Activated T-helper 2 cell treated with anti-CD3 and anti-CD28 coated beads, Interferon-gamma antibody, Interleukin-2, Interleukin-4, amounts not matched to agents 10 μg/mL and 5 μg/mL and 100 μg/mL, durations not matched to agents 14 hours and 24 hours and 36 hours (primary cell): Measurements from ENCODE around the gene C15orf61. TPM values are rescaled to one million over a fixed set of nuclear protein-coding genes. Genes with fewer than 3 reads are reported as not detected.

Experiments used
- DNase-seq: peaks from one replicate; pipeline ENCODE4 v3.0.0; 2021; ENCODE audit warnings: low spot score
- H3K27ac Mint-ChIP-seq: one replicate; pipeline ENCODE4 v1.8.0; 2021; ENCODE audit warnings: mixed read lengths
- H3K27me3 Mint-ChIP-seq: one replicate; pipeline ENCODE4 v1.8.0; 2021; ENCODE audit warnings: low read depth, mixed read lengths
- H3K36me3 Mint-ChIP-seq: one replicate; pipeline ENCODE4 v1.8.0; 2021; ENCODE audit warnings: low read depth, mixed read lengths
- H3K4me1 Mint-ChIP-seq: one replicate; pipeline ENCODE4 v1.8.0; 2021; ENCODE audit warnings: low read depth, mixed read lengths
- H3K4me3 Mint-ChIP-seq: one replicate; pipeline ENCODE4 v1.8.0; 2021; ENCODE audit warnings: low read depth, mild to moderate bottlenecking, moderate library complexity, mixed read lengths
- H3K9me3 Mint-ChIP-seq: one replicate; pipeline ENCODE4 v1.8.0; 2021; ENCODE audit warnings: mixed read lengths
- intact Hi-C: fragments of 100-400 bp; cut with micrococcal nuclease; formaldehyde crosslinking; loops from one replicate; pipeline ENCODE4 v1.15.1; 2023
- total RNA-seq: library from RNA; stranded (reverse); gene quantifications from 2 replicates; pipeline ENCODE4 v1.2.3, GENCODE V29; 2022

The C15orf61 gene
- total RNA-seq, 1 donor from 2014 or later: 5.4 TPM

DNA sequence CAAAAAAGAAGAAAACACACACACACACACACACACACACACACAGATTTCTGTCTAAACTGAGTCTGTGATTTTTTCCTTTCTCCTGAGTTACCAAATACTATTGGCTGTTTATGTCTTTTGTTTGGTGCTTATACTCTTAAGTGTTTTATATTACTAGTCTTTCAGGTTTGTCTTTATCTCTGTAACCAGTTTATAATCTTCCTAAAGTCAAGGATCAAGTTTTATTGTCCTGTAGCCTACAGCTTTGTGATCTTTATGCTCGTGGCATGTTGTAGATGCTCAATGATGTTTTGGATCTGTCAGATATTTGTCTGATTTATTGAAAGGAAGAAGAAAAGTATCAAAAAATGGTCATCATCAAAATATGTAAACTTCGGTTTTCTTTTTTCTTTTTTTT, 26.1 kb downstream of the C15orf61 start:
- intact Hi-C loops: no loop called here
- H3K4me1 Mint-ChIP-seq: peaks cover 27% of the 10 kb centered on the region

DNA sequence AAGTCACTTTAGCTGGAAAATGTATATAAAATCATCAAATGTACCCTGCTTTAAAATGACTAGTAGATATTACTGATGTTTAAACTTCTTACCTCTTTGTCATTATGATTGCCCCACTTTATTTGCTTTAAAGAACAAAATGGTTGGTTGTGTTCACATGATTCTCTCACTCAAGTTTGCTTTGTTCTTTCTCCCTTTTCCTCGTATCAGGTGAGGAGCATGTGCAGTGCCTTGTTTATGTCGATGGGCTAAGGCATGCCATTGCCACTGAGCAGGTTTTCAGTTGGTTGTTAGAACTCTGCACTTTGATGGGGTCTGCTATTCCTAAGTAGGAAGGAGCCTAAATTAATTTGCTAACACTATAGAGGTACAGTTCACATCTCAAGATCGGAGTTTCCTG, 26.9 kb downstream of the C15orf61 start:
- Mint-ChIP-seq H3K4me1 (peaks cover 27% of the 10 kb centered on the region), H3K36me3 (peaks cover 34% of the 10 kb centered on the region), H3K27ac (no peak overlapping the region), H3K4me3 (no peak overlapping the region), H3K9me3 (no peaks in the 10 kb centered on the region), H3K27me3 (no peaks in the 10 kb centered on the region)
- DNase-seq: no peak
- intact Hi-C loops: no loop called here

More for the DNA sequence above, 26.1 kb downstream of the C15orf61 start:
- H3K4me3 Mint-ChIP-seq: no peak overlapping the region
- DNase-seq: no peak
- no peak overlapping the region for H3K27ac Mint-ChIP-seq
- H3K27me3 Mint-ChIP-seq: no peaks in the 10 kb centered on the region
- H3K9me3 Mint-ChIP-seq: no peaks in the 10 kb centered on the region
- H3K36me3 Mint-ChIP-seq: peaks cover 34% of the 10 kb centered on the region

DNA sequence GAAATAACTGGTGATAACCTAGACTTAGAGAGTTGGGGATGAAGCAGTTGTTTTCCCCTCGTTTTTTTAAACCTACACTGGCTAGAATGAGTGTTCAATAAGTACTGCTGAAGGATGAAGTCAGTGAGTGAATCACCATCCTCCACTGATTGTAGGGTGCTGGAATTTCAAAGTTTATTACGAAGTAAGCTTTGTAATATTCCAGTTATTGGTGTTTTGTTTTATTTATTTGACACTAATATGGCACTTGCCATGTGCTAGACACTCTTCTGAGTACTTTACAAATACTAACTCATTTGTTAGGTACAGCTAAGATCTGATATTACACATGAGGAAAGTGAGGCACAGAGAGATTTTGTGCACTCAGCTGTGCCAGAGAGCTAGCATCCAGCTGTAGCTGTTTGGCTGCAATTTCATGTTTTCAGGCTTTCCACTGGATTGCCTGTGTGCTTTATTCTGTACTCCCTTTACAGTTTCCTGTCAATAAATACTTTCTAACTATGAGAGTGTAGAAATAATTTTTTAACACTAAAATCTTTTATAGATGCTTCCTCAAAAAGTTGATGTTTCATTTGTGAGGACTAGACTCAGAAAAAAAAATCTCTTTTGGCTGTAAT, 27.4 kb downstream of the C15orf61 start:
- Mint-ChIP-seq H3K36me3 (peaks cover 34% of the 10 kb centered on the region), H3K27ac (no peak overlapping the region), H3K9me3 (no peaks in the 10 kb centered on the region), H3K27me3 (no peaks in the 10 kb centered on the region), H3K4me1 (peaks cover 26% of the 10 kb centered on the region), H3K4me3 (no peak overlapping the region)
- intact Hi-C loops: no loop called here
- DNase-seq: no peak

DNA sequence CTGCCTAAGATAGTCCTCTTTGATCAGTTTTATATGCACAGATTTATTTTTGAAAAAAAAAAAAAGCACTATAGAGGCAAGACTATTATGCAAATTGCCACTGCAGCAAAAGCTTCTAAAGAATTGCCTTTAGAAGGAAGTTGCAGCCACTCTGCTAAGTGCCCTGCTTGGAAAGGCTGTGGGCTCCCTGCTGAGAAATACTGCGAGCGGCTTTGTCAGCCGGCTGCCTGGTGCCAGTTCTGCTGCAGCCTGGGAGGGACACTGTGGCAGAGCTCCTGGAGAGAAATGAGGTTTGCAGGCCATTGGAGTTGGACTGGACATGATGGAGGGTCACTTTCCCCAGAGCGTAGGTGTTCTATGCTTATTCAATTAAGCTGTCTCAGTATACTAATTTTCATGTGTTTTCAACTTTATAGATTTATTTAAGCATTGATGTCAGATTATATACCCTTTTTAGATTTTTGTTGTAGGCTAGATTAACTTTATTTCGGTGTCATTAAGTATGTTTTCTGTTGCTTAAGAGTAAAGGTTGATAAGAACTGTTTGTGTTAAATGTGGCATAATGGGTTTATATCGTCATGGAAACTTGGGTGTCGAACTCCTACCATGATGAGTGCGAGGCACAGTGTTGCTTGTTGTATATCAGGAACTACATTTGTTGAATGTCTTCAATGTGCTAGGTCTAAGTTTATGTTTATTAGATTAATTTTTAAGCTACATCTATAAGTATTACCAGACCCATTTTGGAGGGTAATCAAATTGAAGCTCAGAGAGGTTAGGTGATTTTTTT, 28.1 kb downstream of the C15orf61 start:
- Mint-ChIP-seq H3K4me3 (no peak overlapping the region), H3K27me3 (no peaks in the 10 kb centered on the region), H3K9me3 (no peaks in the 10 kb centered on the region), H3K27ac (no peak overlapping the region), H3K4me1 (peaks cover 19% of the 10 kb centered on the region), H3K36me3 (peaks cover 34% of the 10 kb centered on the region)
- intact Hi-C loops: no loop called here
- no peak for DNase-seq

DNA sequence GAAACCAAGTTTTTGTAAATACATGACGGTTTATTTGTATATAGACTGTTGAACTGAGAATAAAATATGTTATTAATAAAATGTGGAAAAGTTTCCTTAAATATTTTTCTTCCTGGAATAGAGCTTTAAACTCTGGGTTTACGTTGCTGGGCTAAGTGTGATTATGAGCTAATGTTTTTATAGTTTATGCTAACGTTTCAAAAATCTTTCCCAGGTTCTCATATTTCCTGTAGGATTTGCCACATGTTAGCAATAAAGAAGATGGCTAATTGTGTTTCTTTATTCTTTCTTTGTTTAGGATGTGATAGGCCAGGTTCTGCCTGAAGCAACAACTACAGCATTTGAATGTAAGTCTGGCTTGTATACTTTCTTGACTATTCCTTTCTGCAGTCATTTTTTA, 28.8 kb downstream of the C15orf61 start:
- H3K27me3 Mint-ChIP-seq: no peaks in the 10 kb centered on the region
- H3K36me3 Mint-ChIP-seq: peaks cover 31% of the 10 kb centered on the region
- peaks cover 12% of the 10 kb centered on the region for H3K4me1 Mint-ChIP-seq
- H3K4me3 Mint-ChIP-seq: no peak overlapping the region
- no peak for DNase-seq
- H3K27ac Mint-ChIP-seq: no peak overlapping the region
- intact Hi-C loops: no loop called here
- no peaks in the 10 kb centered on the region for H3K9me3 Mint-ChIP-seq

DNA sequence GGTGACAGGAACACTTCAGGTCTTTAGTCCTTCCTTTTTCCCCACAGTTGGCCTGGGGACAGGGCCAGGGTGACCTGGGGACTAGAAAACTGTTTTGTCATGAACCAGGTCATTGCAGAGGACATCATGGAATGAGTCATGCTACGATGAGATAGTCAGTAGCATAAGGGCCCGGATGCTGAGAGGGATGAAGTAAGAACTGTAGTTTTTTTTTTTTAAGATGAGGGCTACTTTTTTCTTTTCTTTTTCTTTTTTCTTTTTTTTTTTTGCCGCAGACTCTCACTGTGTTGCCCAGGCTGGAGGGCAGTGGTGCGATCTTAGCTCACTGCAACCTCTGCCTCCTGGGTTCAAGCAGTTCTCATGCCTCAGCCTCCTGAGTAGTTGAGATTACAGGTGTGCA, 29.6 kb downstream of the C15orf61 start:
- Mint-ChIP-seq H3K27ac (no peak overlapping the region), H3K4me3 (no peak overlapping the region), H3K4me1 (peaks cover 8% of the 10 kb centered on the region), H3K27me3 (no peaks in the 10 kb centered on the region), H3K36me3 (peaks cover 31% of the 10 kb centered on the region), H3K9me3 (no peaks in the 10 kb centered on the region)
- no peak for DNase-seq
- intact Hi-C loops: no loop called here

DNA sequence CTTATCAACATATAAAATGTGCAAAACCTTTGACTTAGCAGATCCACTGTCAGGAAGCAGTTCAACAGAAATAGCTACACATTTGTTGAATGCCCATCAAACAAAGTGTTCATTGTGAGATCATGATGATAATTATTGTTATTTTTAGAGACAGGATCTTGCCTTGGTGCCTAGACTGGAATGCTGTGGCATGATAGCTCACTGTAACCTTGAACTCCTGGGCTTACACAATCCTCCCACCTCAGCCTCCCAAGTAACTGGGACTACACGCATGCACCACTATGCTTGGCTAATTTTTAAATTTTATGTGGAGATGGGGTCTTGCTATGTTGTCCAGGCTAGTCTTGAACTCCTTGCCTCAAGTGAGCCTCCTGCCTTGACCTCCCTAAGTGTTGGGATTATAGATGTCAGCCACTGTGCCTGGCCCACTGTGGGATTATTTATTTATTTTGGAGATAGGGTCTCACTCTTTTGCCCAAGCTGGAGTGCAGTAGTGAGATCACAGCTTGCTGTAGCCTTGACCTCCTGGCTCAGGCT, 30.3 kb downstream of the C15orf61 start:
- intact Hi-C loops: no loop called here
- H3K27ac Mint-ChIP-seq: no peak overlapping the region
- H3K9me3 Mint-ChIP-seq: no peaks in the 10 kb centered on the region
- H3K4me3 Mint-ChIP-seq: no peak overlapping the region
- H3K36me3 Mint-ChIP-seq: peaks cover 31% of the 10 kb centered on the region
- H3K4me1 Mint-ChIP-seq: peaks cover 8% of the 10 kb centered on the region
- no peak for DNase-seq
- H3K27me3 Mint-ChIP-seq: no peaks in the 10 kb centered on the region

DNA sequence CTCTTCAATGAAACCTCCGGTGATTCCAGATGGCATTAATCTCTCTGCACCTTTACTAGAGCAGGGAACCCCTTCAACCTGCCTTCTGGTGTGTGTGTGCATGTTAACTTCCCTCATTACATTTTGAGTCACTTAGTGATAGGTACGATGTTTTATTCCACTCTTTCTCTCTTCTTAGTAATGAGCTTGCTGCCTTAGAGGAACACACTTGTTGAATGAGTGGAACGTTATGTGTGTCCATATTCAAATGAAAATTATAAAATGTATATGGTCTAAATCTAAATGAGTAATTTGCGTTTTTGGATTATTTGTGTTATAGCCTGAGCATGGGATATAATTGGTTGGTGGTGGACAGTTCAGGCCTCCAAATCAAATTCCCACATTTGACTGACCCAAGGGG, 33.6 kb downstream of the C15orf61 start:
- H3K9me3 Mint-ChIP-seq: peaks cover 6% of the 10 kb centered on the region
- H3K4me3 Mint-ChIP-seq: no peak overlapping the region
- DNase-seq: no peak
- peaks cover 49% of the 10 kb centered on the region for H3K36me3 Mint-ChIP-seq
- no peaks in the 10 kb centered on the region for H3K27me3 Mint-ChIP-seq
- H3K27ac Mint-ChIP-seq: no peak overlapping the region
- H3K4me1 Mint-ChIP-seq: peaks cover 4% of the 10 kb centered on the region
- intact Hi-C loops: no loop called here

DNA sequence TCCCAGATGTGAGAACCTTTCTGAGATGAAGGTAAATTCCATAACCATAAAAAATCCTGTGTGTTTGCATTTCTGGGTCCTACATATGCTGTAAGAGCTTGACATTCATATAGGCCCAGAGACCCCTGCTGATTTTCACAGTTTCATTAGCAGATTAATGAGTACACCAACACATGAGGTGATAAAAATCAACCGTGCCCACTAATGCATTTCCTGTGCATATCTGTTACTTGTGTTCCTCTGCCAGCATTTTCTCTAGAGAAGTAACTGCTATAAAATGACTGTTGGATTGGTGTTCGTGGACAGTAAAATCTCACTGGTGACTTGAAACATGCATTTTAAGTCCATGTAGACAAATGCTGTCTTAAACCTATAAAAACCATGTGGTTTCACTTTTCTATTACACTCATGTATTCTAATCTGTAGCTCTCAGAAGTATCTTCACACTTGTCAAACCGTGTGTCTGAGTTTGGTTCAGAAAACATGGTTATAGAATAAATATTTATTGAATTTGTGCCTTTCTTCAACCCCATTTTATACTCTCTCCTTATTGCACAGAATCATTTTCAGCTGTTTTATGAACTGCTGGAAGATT, 36.1 kb downstream of the C15orf61 start:
- Mint-ChIP-seq H3K27me3 (no peaks in the 10 kb centered on the region), H3K9me3 (peaks cover 6% of the 10 kb centered on the region), H3K4me1 (peaks cover 5% of the 10 kb centered on the region), H3K4me3 (no peak overlapping the region), H3K27ac (no peak overlapping the region), H3K36me3 (peaks cover 48% of the 10 kb centered on the region)
- intact Hi-C loops: no loop called here
- no peak for DNase-seq

DNA sequence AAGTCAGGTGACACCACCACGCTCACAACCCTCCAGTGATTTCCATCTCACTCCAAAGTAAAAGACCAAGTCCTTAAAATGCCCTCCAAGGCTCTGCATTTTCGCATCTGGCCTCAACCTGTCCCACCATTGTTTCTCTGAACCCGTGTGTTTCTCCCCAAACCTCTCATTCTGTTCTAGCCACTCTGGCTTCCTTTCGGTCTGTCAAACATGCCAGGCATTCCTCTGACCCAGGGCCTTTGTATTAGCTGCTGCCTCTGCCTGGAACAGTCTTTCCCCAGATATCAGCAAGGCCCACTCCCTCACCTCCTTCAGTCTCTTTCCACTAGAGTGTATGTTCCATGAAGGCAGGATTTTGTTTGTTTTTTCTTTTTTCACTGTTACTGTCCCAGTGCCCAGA, 37.6 kb downstream of the C15orf61 start:
- intact Hi-C loops: no loop called here
- H3K4me3 Mint-ChIP-seq: no peak overlapping the region
- no peaks in the 10 kb centered on the region for H3K27me3 Mint-ChIP-seq
- peaks cover 5% of the 10 kb centered on the region for H3K4me1 Mint-ChIP-seq
- no peak for DNase-seq
- peaks cover 6% of the 10 kb centered on the region for H3K9me3 Mint-ChIP-seq
- peaks cover 51% of the 10 kb centered on the region for H3K36me3 Mint-ChIP-seq
- H3K27ac Mint-ChIP-seq: no peak overlapping the region

DNA sequence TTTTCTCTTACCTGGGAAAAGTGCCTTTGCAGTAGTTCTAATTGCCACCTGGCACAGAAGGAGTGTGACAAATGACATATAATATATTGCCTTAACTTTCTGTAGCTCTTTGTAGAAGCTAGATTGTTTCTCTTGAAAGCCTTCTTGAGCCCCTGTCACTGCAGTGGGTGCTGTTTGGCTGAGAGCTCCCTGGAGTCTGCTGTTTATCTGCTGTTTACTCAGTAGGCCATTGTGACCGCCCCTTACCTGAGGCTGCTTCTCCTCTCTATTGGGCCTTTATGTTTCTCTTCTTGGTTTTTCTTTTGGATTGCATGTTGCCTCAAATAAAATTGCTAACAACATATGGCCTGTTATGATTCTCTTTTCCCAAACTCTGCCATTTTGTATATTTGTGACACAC, 38.2 kb downstream of the C15orf61 start:
- H3K27me3 Mint-ChIP-seq: no peaks in the 10 kb centered on the region
- peaks cover 57% of the 10 kb centered on the region for H3K36me3 Mint-ChIP-seq
- H3K9me3 Mint-ChIP-seq: peaks cover 6% of the 10 kb centered on the region
- DNase-seq: no peak
- intact Hi-C loops: no loop called here
- no peak overlapping the region for H3K27ac Mint-ChIP-seq
- no peak overlapping the region for H3K4me3 Mint-ChIP-seq
- H3K4me1 Mint-ChIP-seq: peaks cover 11% of the 10 kb centered on the region

DNA sequence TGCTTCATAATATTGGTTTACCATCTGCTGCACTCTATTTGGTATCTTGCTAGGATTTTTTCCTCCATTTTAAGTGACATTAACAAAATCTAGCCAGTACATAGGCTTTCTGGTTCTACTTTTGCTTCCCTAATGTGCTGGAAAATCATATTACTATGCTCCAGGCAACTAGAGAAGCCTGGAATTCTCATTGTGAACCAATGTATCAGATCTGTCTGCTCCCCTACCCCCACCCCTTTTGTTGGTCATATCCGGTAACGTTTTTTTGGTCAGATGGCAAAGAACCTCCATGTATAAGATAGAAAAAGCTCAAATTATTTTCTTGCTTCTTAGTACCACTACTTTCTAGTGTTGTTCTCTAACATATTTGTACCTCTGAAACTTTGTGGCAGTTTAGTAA, 38.6 kb downstream of the C15orf61 start:
- H3K36me3 Mint-ChIP-seq: peaks cover 59% of the 10 kb centered on the region
- peaks cover 6% of the 10 kb centered on the region for H3K9me3 Mint-ChIP-seq
- H3K4me1 Mint-ChIP-seq: peaks cover 16% of the 10 kb centered on the region
- H3K4me3 Mint-ChIP-seq: no peak overlapping the region
- H3K27me3 Mint-ChIP-seq: no peaks in the 10 kb centered on the region
- no peak for DNase-seq
- H3K27ac Mint-ChIP-seq: no peak overlapping the region
- intact Hi-C loops: no loop called here

DNA sequence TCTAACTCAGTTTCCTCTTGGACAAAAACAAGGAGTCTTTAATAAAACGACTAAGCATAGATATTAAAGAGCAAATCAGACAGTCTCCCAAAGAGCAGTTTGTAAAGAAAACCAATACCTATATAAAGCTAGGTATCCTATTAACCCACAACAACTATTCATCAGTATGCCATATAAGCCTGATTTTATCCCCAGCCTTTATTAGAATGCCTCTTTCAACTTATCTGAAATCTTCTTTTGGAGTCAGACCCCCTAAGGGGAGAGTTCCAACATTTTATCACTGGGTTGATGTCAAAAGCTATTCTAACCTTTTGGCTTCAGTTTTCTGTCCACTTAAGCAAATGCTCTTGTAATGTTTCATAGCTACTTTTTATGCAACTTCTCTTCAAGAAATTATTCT, 39.4 kb downstream of the C15orf61 start:
- Mint-ChIP-seq H3K36me3 (peaks cover 53% of the 10 kb centered on the region), H3K4me3 (no peak overlapping the region), H3K9me3 (peaks cover 6% of the 10 kb centered on the region), H3K4me1 (peaks cover 19% of the 10 kb centered on the region), H3K27ac (no peak overlapping the region), H3K27me3 (no peaks in the 10 kb centered on the region)
- no peak for DNase-seq
- intact Hi-C loops: loop anchor here (5.0 kb wide), 1 partner anchor 38 kb away; the partner anchor contains the start of gene C15orf61
